Type B pancreatic cell (in vitro differentiated cells): ENCODE results near the gene UBE3A. TPM values are rescaled to one million over a fixed set of nuclear protein-coding genes. Genes with fewer than 3 reads are reported as not detected.

ENCODE experiments used
- DNase-seq: peaks from one replicate; pipeline ENCODE4 v3.0.0; 2021; ENCODE audit warnings: mixed read lengths; ENCODE audit not compliant: unreplicated experiment; ENCODE audit errors: extremely low spot score
- H3K27ac Mint-ChIP-seq: 2 replicates; pipeline ENCODE4 v1.8.0; 2021; ENCODE audit warnings: mild to moderate bottlenecking, mixed read lengths
- H3K27me3 Mint-ChIP-seq: 2 replicates; pipeline ENCODE4 v1.8.0; 2021; ENCODE audit warnings: mixed read lengths
- H3K36me3 Mint-ChIP-seq: 2 replicates; pipeline ENCODE4 v1.8.0; 2021; ENCODE audit warnings: mixed read lengths
- H3K4me1 Mint-ChIP-seq: one replicate; pipeline ENCODE4 v1.8.0; 2021; ENCODE audit warnings: mixed read lengths; ENCODE audit not compliant: unreplicated experiment
- H3K4me3 Mint-ChIP-seq: 2 replicates; pipeline ENCODE4 v1.8.0; 2021; ENCODE audit warnings: mild to moderate bottlenecking, mixed read lengths
- H3K9me3 Mint-ChIP-seq: 2 replicates; pipeline ENCODE4 v1.8.0; 2021; ENCODE audit warnings: mixed read lengths
- total RNA-seq: library from RNA; stranded (reverse); gene quantifications from 2 replicates; pipeline ENCODE4 v1.2.1, GENCODE V29; 2021; ENCODE audit warnings: low replicate concordance
- TF ChIP-seq, protein P1 (sequence below): fragments of 200-600 bp; sonication (generic); conservative IDR thresholded peaks from 2 replicates; pipeline ENCODE4 v1.5.0; 2021; ENCODE audit warnings: antibody characterized with exemption, mild to moderate bottlenecking

Gene UBE3A
- total RNA-seq, 1 donor from 2014 or later, result 89.0 TPM

- Mint-ChIP-seq H3K27ac (no peak overlapping the region), H3K4me3 (no peak overlapping the region), H3K27me3 (no peaks in the 10 kb centered on the region), H3K4me1 (no peaks in the 10 kb centered on the region), H3K36me3 (no peaks in the 10 kb centered on the region), H3K9me3 (peaks cover 15% of the 10 kb centered on the region)
- DNase-seq, result no peak
- TF ChIP-seq, protein P1, sequence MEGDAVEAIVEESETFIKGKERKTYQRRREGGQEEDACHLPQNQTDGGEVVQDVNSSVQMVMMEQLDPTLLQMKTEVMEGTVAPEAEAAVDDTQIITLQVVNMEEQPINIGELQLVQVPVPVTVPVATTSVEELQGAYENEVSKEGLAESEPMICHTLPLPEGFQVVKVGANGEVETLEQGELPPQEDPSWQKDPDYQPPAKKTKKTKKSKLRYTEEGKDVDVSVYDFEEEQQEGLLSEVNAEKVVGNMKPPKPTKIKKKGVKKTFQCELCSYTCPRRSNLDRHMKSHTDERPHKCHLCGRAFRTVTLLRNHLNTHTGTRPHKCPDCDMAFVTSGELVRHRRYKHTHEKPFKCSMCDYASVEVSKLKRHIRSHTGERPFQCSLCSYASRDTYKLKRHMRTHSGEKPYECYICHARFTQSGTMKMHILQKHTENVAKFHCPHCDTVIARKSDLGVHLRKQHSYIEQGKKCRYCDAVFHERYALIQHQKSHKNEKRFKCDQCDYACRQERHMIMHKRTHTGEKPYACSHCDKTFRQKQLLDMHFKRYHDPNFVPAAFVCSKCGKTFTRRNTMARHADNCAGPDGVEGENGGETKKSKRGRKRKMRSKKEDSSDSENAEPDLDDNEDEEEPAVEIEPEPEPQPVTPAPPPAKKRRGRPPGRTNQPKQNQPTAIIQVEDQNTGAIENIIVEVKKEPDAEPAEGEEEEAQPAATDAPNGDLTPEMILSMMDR, result no peak
Observed at GRCh38 chr15:25451501-25451900, 12.7 kb upstream of the UBE3A start.

DNA sequence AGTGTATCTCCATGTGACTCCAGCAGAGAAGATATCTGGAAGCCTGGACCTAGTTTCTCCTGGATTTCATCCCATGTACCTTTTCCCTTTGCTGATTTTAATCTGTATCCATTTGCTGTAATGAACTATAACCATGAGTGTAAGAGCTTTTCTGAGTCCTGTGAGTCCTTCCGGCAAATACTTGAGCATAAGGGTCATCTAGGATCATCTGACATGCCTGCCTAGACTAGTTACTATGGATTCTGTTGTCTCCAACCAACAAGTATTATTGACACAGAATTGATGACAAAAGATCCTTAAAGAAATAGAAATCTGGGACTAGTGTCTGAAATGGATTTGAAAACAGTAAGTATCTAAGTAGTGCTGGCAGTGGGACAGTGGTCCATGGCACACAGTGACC lies 11.3 kb upstream of the UBE3A start:
- Mint-ChIP-seq H3K4me3 (no peak overlapping the region), H3K27ac (no peak overlapping the region), H3K9me3 (peaks cover 15% of the 10 kb centered on the region), H3K36me3 (no peaks in the 10 kb centered on the region), H3K4me1 (no peaks in the 10 kb centered on the region), H3K27me3 (no peaks in the 10 kb centered on the region)
- DNase-seq, result no peak
- TF ChIP-seq, protein P1, result no peak

DNA sequence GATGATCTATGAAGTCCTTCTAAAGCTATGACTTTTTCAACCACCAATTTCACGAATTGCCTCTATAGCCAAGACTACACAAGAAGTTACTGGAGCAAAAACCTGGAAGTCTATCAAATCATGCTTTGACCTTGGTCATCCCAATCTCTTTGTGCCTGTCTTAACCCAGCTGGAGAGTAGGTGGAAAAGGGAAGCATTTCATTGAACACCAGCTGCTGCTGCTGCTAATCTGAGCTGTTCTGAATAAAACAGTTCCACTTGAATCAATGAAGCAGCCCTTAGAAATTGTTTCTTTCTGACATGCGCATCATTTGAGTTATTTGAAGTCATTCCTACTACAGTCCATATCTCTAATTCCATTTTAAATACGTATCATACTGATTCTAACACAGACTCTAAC lies 7.3 kb upstream of the UBE3A start:
- Mint-ChIP-seq H3K9me3 (peaks cover 8% of the 10 kb centered on the region), H3K27ac (no peak overlapping the region), H3K36me3 (no peaks in the 10 kb centered on the region), H3K4me1 (no peaks in the 10 kb centered on the region), H3K27me3 (no peaks in the 10 kb centered on the region), H3K4me3 (no peak overlapping the region)
- DNase-seq, result no peak
- TF ChIP-seq, protein P1, result no peak

DNA sequence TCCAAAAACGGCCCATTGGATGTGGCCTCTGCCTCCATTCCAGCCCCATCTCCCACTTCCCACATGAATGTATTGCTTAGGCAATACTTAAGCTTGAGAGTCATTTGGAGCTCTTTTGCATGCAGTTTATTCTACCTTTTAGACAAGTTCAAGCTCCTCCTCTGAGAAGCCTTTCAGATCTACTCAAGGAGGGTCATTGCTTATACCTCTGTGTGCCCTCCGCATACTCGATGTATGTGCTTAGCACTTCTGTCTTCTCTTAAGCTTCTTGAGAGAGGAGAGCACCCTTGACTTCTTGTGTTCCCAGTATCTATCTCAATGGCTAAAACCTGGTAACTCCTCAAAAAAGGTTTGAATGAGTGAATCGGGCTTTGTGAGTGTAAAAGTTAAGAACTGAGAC lies 6.6 kb upstream of the UBE3A start:
- Mint-ChIP-seq H3K4me1 (no peaks in the 10 kb centered on the region), H3K27me3 (no peaks in the 10 kb centered on the region), H3K36me3 (no peaks in the 10 kb centered on the region), H3K4me3 (no peak overlapping the region), H3K9me3 (peaks cover 5% of the 10 kb centered on the region), H3K27ac (no peak overlapping the region)
- TF ChIP-seq, protein P1, result no peak
- DNase-seq, result no peak

- no peaks in the 10 kb centered on the region for H3K36me3 Mint-ChIP-seq
- peaks cover 13% of the 10 kb centered on the region for H3K4me1 Mint-ChIP-seq
- H3K4me3 Mint-ChIP-seq, result peak overlapping the region; percentile 61
- H3K27me3 Mint-ChIP-seq, result no peaks in the 10 kb centered on the region
- H3K9me3 Mint-ChIP-seq, result no peaks in the 10 kb centered on the region
- DNase-seq, result no peak
- TF ChIP-seq, protein P1, result no peak
- H3K27ac Mint-ChIP-seq, result no peak overlapping the region
Observed at GRCh38 chr15:25441111-25441510, 2.3 kb upstream of the UBE3A start.

DNA sequence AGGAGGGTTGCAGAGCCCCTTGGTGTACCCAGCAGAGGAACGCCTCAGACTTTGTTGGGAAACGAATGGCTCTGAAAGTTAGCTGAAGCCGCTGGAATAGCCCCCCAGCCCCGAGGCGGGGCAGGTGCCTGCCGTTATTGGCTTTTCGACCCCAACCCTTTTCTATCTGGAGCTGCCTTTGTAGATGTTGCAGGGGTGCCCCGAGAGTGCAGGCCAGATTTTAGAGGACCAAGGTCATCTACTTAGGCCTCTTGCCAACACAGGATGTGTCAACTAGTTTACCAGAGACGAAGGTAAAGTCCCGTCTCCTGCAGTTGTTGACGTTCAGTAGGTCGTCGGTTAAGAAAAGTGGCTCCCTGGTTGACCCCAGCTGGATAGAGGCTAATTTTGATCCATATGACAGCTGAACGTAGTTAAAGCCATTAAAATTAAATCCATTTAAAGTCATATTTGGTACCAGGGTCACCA lies 579 bp upstream of the UBE3A start:
- no peak for DNase-seq
- H3K27me3 Mint-ChIP-seq, result no peaks in the 10 kb centered on the region
- peak overlapping the region; percentile 91 for H3K4me3 Mint-ChIP-seq
- H3K9me3 Mint-ChIP-seq, result no peaks in the 10 kb centered on the region
- H3K27ac Mint-ChIP-seq, result peak overlapping the region; percentile 90
- peaks cover 3% of the 10 kb centered on the region for H3K36me3 Mint-ChIP-seq
- TF ChIP-seq, protein P1, result no peak
- H3K4me1 Mint-ChIP-seq, result peaks cover 14% of the 10 kb centered on the region
